Testis (tissue), 2 donors: Measurements from ENCODE around the gene UTP4.

ENCODE experiments used
- POLR2A ChIP-seq: fragments of 450-650 bp; IDR thresholded peaks from one replicate; pipeline ENCODE4 v1.6.1; 2017; ENCODE audit warnings: antibody characterized with exemption, mild to moderate bottlenecking, moderate library complexity
- TF ChIP-seq, protein P1 (sequence below), 3 experiments: fragments of 450-650 bp in 2 of 3; fragments of 200-600 bp in 1 of 3; sonication (generic) in 1 of 3; IDR thresholded peaks; one replicate each; pipeline ENCODE4 v1.5.1; 2016 to 2019; ENCODE audit warnings: antibody characterized with exemption in 3 of 3, mild to moderate bottlenecking in 2 of 3, moderate library complexity in 1 of 3

DNA sequence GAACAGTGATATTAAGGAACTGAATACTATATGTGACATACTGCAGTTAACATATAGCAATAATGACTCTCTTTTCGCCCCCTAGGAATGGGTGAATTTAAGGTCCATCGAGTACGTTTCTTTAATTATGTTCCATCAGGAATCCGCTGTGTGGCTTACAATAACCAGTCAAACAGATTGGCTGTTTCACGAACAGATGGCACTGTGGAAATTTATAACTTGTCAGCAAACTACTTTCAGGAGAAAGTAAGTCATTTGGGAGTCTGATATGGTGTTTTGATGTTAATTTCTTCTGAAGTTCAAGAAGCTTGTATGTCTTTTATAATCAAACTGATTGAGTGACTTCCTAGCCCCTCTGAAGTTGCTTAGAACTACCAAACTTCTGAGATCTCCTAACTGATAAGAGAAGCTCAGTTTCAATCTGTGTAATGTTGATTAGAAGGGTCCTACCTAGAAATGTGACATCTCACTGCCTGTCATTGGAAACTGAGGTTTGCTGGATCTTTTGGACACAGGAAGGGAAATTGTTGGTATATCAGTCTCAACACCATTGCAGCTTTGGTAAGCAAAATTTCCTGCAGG is 1.0 kb downstream of the UTP4 start:
- no peak for TF ChIP-seq POLR2A
- TF ChIP-seq, protein P1, sequence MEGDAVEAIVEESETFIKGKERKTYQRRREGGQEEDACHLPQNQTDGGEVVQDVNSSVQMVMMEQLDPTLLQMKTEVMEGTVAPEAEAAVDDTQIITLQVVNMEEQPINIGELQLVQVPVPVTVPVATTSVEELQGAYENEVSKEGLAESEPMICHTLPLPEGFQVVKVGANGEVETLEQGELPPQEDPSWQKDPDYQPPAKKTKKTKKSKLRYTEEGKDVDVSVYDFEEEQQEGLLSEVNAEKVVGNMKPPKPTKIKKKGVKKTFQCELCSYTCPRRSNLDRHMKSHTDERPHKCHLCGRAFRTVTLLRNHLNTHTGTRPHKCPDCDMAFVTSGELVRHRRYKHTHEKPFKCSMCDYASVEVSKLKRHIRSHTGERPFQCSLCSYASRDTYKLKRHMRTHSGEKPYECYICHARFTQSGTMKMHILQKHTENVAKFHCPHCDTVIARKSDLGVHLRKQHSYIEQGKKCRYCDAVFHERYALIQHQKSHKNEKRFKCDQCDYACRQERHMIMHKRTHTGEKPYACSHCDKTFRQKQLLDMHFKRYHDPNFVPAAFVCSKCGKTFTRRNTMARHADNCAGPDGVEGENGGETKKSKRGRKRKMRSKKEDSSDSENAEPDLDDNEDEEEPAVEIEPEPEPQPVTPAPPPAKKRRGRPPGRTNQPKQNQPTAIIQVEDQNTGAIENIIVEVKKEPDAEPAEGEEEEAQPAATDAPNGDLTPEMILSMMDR (IDR thresholded peaks at IDR 0.05) = no peak
